GM23248 (cell line): ENCODE results near the gene NAXE.

Experiments used
- EZH2 ChIP-seq: fragments of 200-600 bp; sonication (generic); IDR thresholded peaks from 2 replicates; pipeline ENCODE4 v1.6.1; 2018; ENCODE audit warnings: antibody characterized with exemption, mild to moderate bottlenecking; ENCODE audit not compliant: insufficient read depth, poor library complexity, severe bottlenecking
- EZH2phosphoT487 ChIP-seq: fragments of 200-600 bp; sonication (generic); IDR thresholded peaks from 2 replicates; pipeline ENCODE4 v1.6.1; 2018; ENCODE audit warnings: antibody characterized with exemption, moderate library complexity, mild to moderate bottlenecking, low read depth; ENCODE audit not compliant: insufficient read depth

GRCh38 chr1:156616463-156616862 lies 24.9 kb downstream of the NAXE start:
- no peak for TF ChIP-seq EZH2
- TF ChIP-seq EZH2phosphoT487: no peak
